ENCODE measurements around the gene CXorf66. TPM values are rescaled to one million over a fixed set of nuclear protein-coding genes. Genes with fewer than 3 reads are reported as not detected.

The CXorf66 gene
- total RNA-seq, 2 experiments from 2014 or later = not detected

DNA sequence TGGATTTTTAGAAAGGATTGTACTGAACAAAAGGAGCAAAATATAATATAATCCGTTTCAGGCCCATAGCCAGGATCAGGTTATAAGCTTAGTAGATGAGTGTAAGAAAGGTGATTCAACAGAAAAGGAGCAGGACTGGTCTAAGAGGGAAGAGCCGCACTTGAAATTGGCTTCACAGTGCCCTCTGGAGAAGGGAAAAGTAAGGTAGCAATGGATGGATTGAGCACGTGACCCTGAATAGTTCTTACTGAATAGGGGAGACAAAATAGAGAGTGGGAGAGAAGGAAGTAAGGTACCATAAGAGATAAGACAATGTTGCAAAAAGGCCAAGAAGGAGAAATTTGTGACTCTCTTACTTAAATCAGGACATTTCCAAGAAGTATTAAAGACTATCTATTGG lies 15.6 kb downstream of the CXorf66 start:
- Mint-ChIP-seq H3K36me3 (ENCODE audit: low read depth) (no peaks in the 10 kb centered on the region), H3K27ac (no peak overlapping the region), H3K27me3 (no peaks in the 10 kb centered on the region), H3K4me3 (no peak overlapping the region), H3K9me3 (ENCODE audit: low read depth) (no peaks in the 10 kb centered on the region), H3K4me1 (no peaks in the 10 kb centered on the region)
- ChIA-PET POLR2A (no interaction called here), CTCF (no interaction called here)
- DNase-seq (no peak), ATAC-seq (no peak)
- intact Hi-C loops (cut with DNase I, micrococcal nuclease) = no loop called here

GRCh38 chrX:139945075-139945474 lies 20.2 kb downstream of the CXorf66 start:
- CTCF ChIA-PET = no interaction called here
- POLR2A ChIA-PET = no interaction called here
- no peak overlapping the region for H3K4me3 Mint-ChIP-seq
- no peaks in the 10 kb centered on the region for H3K4me1 Mint-ChIP-seq
- no peak for DNase-seq
- no peak for ATAC-seq
- intact Hi-C loops (cut with DNase I, micrococcal nuclease) = no loop called here
- H3K27ac Mint-ChIP-seq = no peak overlapping the region
- H3K9me3 Mint-ChIP-seq (ENCODE audit: low read depth) = no peaks in the 10 kb centered on the region
- no peaks in the 10 kb centered on the region for H3K27me3 Mint-ChIP-seq
- no peaks in the 10 kb centered on the region for H3K36me3 Mint-ChIP-seq (ENCODE audit: low read depth)

GRCh38 chrX:139936259-139936658 lies 29.1 kb downstream of the CXorf66 start:
- no peaks in the 10 kb centered on the region for H3K27me3 Mint-ChIP-seq
- ATAC-seq (no peak), DNase-seq (no peak)
- H3K4me1 Mint-ChIP-seq = peaks cover 5% of the 10 kb centered on the region
- H3K9me3 Mint-ChIP-seq (ENCODE audit: low read depth) = no peaks in the 10 kb centered on the region
- H3K27ac Mint-ChIP-seq = no peak overlapping the region
- no peaks in the 10 kb centered on the region for H3K36me3 Mint-ChIP-seq (ENCODE audit: low read depth)
- no peak overlapping the region for H3K4me3 Mint-ChIP-seq
- ChIA-PET POLR2A (no interaction called here), CTCF (no interaction called here)
- intact Hi-C loops (cut with DNase I, micrococcal nuclease) = loop anchor here (10.0 kb wide), 2 partner anchors 171 to 201 kb away; no protein-coding TSS in a partner anchor

DNA sequence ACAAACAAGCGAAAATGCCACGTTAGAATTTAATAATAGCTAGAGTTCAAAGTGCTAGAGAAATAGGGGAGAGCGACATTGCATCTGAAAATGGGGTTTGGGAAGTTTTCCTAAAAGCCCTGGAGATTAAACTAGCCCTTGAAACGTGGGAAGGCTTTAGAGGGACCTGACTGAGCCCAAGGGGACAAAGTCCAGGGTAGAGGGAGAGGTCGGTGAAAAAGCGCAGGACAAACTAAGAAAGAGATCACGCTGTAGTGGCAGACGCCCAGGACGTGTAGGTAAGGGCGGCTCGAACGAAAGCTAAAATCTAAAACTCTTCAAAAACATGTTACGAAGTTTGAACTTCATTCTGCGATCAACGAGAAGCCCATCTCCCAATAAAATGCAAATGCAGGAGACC lies 31.4 kb downstream of the CXorf66 start:
- ATAC-seq (no peak), DNase-seq (no peak)
- peaks cover 1% of the 10 kb centered on the region for H3K36me3 Mint-ChIP-seq (ENCODE audit: low read depth)

DNA sequence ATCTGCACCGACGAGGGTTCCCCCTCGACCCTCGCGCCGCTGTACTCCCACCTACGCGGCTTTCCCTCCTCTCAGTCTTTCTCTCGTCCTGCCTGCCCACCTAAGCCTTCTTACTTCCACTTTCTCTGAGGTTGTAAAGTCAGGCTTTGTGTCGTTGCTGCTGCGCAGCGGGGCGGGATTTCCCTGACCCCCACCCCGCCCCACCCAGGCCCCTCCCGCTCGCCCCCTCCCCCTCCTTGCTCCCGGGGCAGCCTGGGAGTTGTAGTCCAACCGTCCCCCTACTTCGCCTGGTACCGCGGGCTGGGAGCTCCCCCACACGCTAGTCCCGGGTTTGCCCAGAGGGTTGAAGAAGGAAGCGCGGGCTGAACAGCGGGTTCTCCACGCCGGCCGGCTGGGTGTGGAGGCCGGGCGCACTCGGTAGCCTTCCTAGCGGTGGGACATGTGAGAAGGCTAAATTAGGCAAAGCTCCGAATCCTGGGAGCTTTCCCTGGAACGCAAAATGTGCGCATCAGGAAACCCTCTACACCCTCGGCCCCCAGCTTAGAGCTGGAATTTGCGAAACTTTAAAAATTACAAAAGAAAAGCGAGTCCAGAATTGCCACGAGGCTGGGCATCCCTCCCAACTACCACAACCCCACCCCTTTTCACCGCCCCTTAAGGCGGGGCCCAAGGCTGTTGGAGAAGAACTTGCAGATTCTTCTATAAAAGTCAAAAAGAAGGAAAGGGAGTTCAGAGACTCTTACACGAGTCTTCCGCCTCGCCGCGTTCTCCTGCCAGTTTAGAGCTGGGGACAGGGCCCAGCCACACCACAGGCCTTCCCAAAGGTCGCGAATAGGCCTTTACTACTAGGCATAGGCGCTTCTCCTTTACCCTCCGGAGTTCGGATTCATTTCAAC lies 32.2 kb downstream of the CXorf66 start, which contains the start of gene ATP11C:
ATP11C (minus strand) TSS at position 153 of the 896 bp plus-strand sequence. CDS start 1,011 bp downstream, outside the sequence.
- Mint-ChIP-seq H3K27ac (peak within 1 kb of the TSS; percentile 93), H3K4me1 (peaks cover 22% of the 10 kb centered on the region), H3K36me3 (ENCODE audit: low read depth) (peaks cover 1% of the 10 kb centered on the region), H3K4me3 (peak within 1 kb of the TSS; percentile 79), H3K9me3 (ENCODE audit: low read depth) (no peaks in the 10 kb centered on the region), H3K27me3 (no peaks in the 10 kb centered on the region)
- ATAC-seq (peak; percentile 88), DNase-seq (peak; percentile 90)
- POLR2A ChIA-PET = interaction anchor here (0.5 to 1.0 kb wide), 3 partner anchors 9 to 121 kb away, joined by 3 to 4 read pairs (median 3); no protein-coding TSS in a partner anchor
- CTCF ChIA-PET = interaction anchor here (0.7 kb wide), 1 partner anchor 456 kb away, joined by 4 read pairs; no protein-coding TSS in a partner anchor
- intact Hi-C loops (cut with DNase I, micrococcal nuclease) = loop anchor here (2.0 to 10.0 kb wide), 3 partner anchors 168 to 198 kb away; no protein-coding TSS in a partner anchor

More for the DNA sequence above, 31.4 kb downstream of the CXorf66 start:
- H3K4me3 Mint-ChIP-seq = peak overlapping the region; percentile 79
- CTCF ChIA-PET = interaction anchor here (0.7 kb wide), 1 partner anchor 457 kb away, joined by 4 read pairs; no protein-coding TSS in a partner anchor
- H3K9me3 Mint-ChIP-seq (ENCODE audit: low read depth) = no peaks in the 10 kb centered on the region
- no peaks in the 10 kb centered on the region for H3K27me3 Mint-ChIP-seq
- H3K4me1 Mint-ChIP-seq = peaks cover 22% of the 10 kb centered on the region
- intact Hi-C loops (cut with DNase I, micrococcal nuclease) = loop anchor here (2.0 to 10.0 kb wide), 3 partner anchors 169 to 199 kb away; no protein-coding TSS in a partner anchor
- POLR2A ChIA-PET = interaction anchor here (0.5 kb wide), 1 partner anchor 121 kb away, joined by 4 read pairs; no protein-coding TSS in a partner anchor
- peak overlapping the region; percentile 93 for H3K27ac Mint-ChIP-seq

GRCh38 chrX:139932073-139932900 lies 33.0 kb downstream of the CXorf66 start:
- H3K36me3 Mint-ChIP-seq (ENCODE audit: low read depth) = peaks cover 1% of the 10 kb centered on the region
- ATAC-seq (peak; percentile 34), DNase-seq (peak; percentile 58)
- H3K4me1 Mint-ChIP-seq = peaks cover 22% of the 10 kb centered on the region
- no peaks in the 10 kb centered on the region for H3K9me3 Mint-ChIP-seq (ENCODE audit: low read depth)
- ChIA-PET POLR2A (interaction anchor here (1.0 to 1.2 kb wide), 2 partner anchors 23 to 193 kb away, joined by 3 to 4 read pairs; no protein-coding TSS in a partner anchor), CTCF (no interaction called here)
- H3K27ac Mint-ChIP-seq = peak overlapping the region; percentile 93
- intact Hi-C loops (cut with DNase I, micrococcal nuclease) = loop anchor here (2.0 to 10.0 kb wide), 3 partner anchors 167 to 197 kb away; no protein-coding TSS in a partner anchor
- H3K4me3 Mint-ChIP-seq = peak overlapping the region; percentile 79
- no peaks in the 10 kb centered on the region for H3K27me3 Mint-ChIP-seq

DNA sequence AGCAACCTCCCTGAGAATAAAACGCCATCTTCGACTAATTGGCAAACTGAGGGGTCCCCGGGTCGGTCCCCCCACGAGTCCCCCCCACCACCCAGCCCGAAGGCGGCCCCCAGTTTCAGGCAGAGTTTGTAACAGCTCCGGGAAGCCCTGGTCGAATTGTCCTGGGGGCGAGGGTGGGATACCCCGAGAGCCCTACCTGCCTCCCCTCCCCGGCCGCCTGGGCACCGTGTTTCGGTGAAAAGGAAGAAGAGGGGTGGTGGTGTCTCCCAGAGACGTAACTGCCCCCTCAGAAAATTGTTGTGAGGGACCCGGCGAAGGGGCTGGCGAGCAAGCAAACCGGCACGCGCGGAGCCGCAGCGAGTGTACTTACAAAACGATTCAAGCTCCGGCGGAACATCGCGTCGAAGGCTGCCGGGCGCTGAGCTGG lies 33.7 kb downstream of the CXorf66 start:
- Mint-ChIP-seq H3K36me3 (ENCODE audit: low read depth) (peaks cover 1% of the 10 kb centered on the region), H3K9me3 (ENCODE audit: low read depth) (no peaks in the 10 kb centered on the region), H3K4me1 (peaks cover 25% of the 10 kb centered on the region), H3K27ac (peak overlapping the region; percentile 25), H3K4me3 (peak overlapping the region; percentile 79), H3K27me3 (no peaks in the 10 kb centered on the region)
- no peak for DNase-seq
- no peak for ATAC-seq
- intact Hi-C loops (cut with DNase I, micrococcal nuclease) = loop anchor here (2.0 to 10.0 kb wide), 3 partner anchors 167 to 197 kb away; no protein-coding TSS in a partner anchor
- POLR2A ChIA-PET = interaction anchor here (1.2 kb wide), 1 partner anchor 193 kb away, joined by 4 read pairs; no protein-coding TSS in a partner anchor
- CTCF ChIA-PET = no interaction called here

DNA sequence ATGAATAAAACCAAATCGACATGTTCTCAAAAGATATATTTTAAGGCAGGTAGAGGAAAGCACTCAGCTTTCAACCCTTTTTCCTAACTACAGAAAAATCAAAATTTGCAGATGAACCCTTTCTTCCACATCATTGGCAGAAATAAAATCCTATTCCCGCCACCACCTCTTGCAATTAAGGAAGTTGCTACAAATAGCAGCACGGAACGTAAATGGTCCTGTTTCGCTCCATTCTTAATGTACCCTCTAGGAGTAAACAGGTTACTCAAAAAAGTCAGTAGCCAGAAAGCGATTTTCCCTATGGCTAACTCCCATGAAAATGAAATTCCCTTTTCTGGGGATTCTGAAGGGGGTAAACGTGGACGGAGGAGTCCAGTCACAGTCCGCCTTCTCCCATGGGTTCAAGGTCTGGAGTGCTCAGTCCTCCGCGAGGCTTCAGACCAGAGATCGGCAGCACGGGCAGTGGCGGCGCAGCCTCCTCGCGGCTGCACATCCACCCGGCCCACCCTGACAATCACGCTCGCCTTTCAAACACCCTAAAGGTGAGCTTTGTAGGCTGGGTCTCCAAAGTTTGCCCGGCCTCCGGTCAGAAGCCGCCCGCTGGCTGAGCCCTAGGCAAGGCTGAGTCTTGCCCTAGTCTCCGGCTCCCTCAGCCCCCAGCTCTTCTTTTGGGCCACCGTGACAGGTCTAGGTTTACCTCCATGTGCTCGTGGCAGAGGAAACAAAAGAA lies 34.2 kb downstream of the CXorf66 start:
- H3K27me3 Mint-ChIP-seq = no peaks in the 10 kb centered on the region
- no peak for ATAC-seq
- DNase-seq = peak; percentile 37
- H3K27ac Mint-ChIP-seq = peak overlapping the region; percentile 25
- POLR2A ChIA-PET = interaction anchor here (1.2 kb wide), 1 partner anchor 192 kb away, joined by 4 read pairs; no protein-coding TSS in a partner anchor
- H3K36me3 Mint-ChIP-seq (ENCODE audit: low read depth) = peaks cover 1% of the 10 kb centered on the region
- H3K4me1 Mint-ChIP-seq = peaks cover 26% of the 10 kb centered on the region
- intact Hi-C loops (cut with DNase I, micrococcal nuclease) = loop anchor here (10.0 kb wide), 2 partner anchors 166 to 196 kb away; no protein-coding TSS in a partner anchor
- CTCF ChIA-PET = no interaction called here
- peak overlapping the region; percentile 79 for H3K4me3 Mint-ChIP-seq
- H3K9me3 Mint-ChIP-seq (ENCODE audit: low read depth) = no peaks in the 10 kb centered on the region

DNA sequence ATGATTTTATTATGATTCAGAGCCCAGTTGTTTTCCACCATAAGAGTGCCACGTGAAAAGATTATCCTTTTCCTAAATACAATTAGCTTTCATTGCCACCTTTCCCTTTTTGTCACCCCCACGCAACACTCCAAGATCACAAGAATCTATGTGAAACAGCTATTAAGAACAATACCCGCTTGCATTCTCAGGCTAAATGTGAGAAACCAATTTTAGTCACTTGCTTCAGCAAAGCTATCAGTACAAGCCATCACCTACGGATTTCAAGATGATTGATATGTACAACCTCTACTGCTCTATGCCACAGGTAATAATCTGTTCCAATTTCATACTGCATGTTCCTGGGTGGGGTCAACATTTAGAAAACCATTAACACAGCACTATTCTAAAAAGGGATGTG lies 34.9 kb downstream of the CXorf66 start:
- H3K36me3 Mint-ChIP-seq (ENCODE audit: low read depth) = peaks cover 1% of the 10 kb centered on the region
- H3K9me3 Mint-ChIP-seq (ENCODE audit: low read depth) = no peaks in the 10 kb centered on the region
- H3K4me3 Mint-ChIP-seq = peak overlapping the region; percentile 79
- H3K27me3 Mint-ChIP-seq = no peaks in the 10 kb centered on the region
- ChIA-PET CTCF (no interaction called here), POLR2A (no interaction called here)
- peak; percentile 9 for DNase-seq
- H3K27ac Mint-ChIP-seq = no peak overlapping the region
- intact Hi-C loops (cut with DNase I, micrococcal nuclease) = loop anchor here (10.0 kb wide), 2 partner anchors 166 to 196 kb away; no protein-coding TSS in a partner anchor
- H3K4me1 Mint-ChIP-seq = peaks cover 32% of the 10 kb centered on the region
- no peak for ATAC-seq

DNA sequence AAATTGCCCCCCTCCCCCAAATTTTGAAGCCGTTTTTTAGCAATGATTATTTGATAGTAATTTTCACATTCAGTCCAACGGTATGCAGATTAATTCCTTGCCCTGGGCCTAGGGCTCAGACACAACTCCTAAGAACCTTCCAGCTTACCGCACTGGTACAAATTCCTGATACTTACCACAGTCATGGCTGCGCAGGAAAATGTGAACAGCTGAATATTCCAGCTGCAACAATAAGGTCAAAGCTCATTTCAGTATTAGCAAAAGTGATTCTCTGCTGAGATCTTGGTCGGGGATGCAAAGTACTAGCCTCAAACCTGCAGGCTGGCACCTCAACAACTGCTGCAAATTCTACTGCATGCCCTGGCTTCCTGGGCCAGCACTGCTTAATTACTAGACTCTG lies 35.4 kb downstream of the CXorf66 start:
- intact Hi-C loops (cut with DNase I, micrococcal nuclease) = loop anchor here (10.0 kb wide), 2 partner anchors 165 to 195 kb away; no protein-coding TSS in a partner anchor
- peaks cover 1% of the 10 kb centered on the region for H3K36me3 Mint-ChIP-seq (ENCODE audit: low read depth)
- H3K27me3 Mint-ChIP-seq = no peaks in the 10 kb centered on the region
- ChIA-PET CTCF (interaction anchor here (0.6 to 0.9 kb wide), 2 partner anchors 9 to 46 kb away, joined by 3 read pairs; no protein-coding TSS in a partner anchor), POLR2A (no interaction called here)
- H3K9me3 Mint-ChIP-seq (ENCODE audit: low read depth) = no peaks in the 10 kb centered on the region
- no peak for DNase-seq
- peaks cover 34% of the 10 kb centered on the region for H3K4me1 Mint-ChIP-seq
- no peak for ATAC-seq
- peak overlapping the region; percentile 79 for H3K4me3 Mint-ChIP-seq
- no peak overlapping the region for H3K27ac Mint-ChIP-seq

All from activated CD4-positive, alpha-beta T cell treated with anti-CD3 and anti-CD28 coated beads for 36 hours (primary cell).